SK-N-SH (cell line): Measurements from ENCODE around the gene SPI1.

Source experiments
- CTCF ChIP-seq: fragments of 200-600 bp; sonication (generic); IDR thresholded peaks from 2 replicates; pipeline ENCODE4 v1.6.1; 2017; ENCODE audit warnings: antibody characterized with exemption, mild to moderate bottlenecking, moderate library complexity
- ELF1 ChIP-seq: IDR thresholded peaks from 2 replicates; pipeline ENCODE4 v1.4.0; 2012
- EP300 ChIP-seq, 2 experiments: IDR thresholded peaks; 2 replicates each; pipeline versions ENCODE4 v1.4.0 to v1.6.1; 2012; ENCODE audit warnings: borderline replicate concordance in 1 of 2, low read depth in 1 of 2, low read length in 1 of 2
- EZH2phosphoT487 ChIP-seq: fragments of 200-600 bp; sonication (generic); IDR thresholded peaks from 2 replicates; pipeline ENCODE4 v1.6.1; 2017; ENCODE audit warnings: low read depth, mixed run types, mild to moderate bottlenecking, antibody characterized with exemption, moderate library complexity, borderline replicate concordance
- NFIC ChIP-seq: IDR thresholded peaks from 2 replicates; pipeline ENCODE4 v1.4.0; 2012; ENCODE audit warnings: borderline replicate concordance
- TAF1 ChIP-seq: IDR thresholded peaks from 2 replicates; pipeline ENCODE4 v1.6.1; 2012; ENCODE audit warnings: low read depth, mild to moderate bottlenecking, low read length, moderate library complexity, borderline replicate concordance
- TEAD4 ChIP-seq: IDR thresholded peaks from 2 replicates; pipeline ENCODE4 v1.4.0; 2012; ENCODE audit warnings: mild to moderate bottlenecking, borderline replicate concordance; ENCODE audit not compliant: insufficient read depth
- TF ChIP-seq, protein P1 (sequence below): fragments of 150-350 bp; IDR thresholded peaks from 2 replicates; pipeline ENCODE4 v1.6.1; 2017; ENCODE audit warnings: antibody characterized with exemption, low read length, low read depth, borderline replicate concordance
- TF ChIP-seq, protein P2 (sequence below): IDR thresholded peaks from 2 replicates; pipeline ENCODE4 v1.4.0; 2012; ENCODE audit warnings: low read depth, borderline replicate concordance

- TF ChIP-seq CTCF (no peak), ELF1 (no peak), NFIC (peak; percentile 94), TEAD4 (peak; percentile 76), EP300 (IDR thresholded peaks at IDR 0.05; ENCODE audit: borderline replicate concordance in 1 of 2, low read depth in 1 of 2, low read length in 1 of 2) (no peak; a peak in 1 of 4 replicates), EZH2phosphoT487 (no peak), TAF1 (0 out of 2 replicates have a peak, but pooled peaks have one; percentile 12)
- TF ChIP-seq, protein P1, sequence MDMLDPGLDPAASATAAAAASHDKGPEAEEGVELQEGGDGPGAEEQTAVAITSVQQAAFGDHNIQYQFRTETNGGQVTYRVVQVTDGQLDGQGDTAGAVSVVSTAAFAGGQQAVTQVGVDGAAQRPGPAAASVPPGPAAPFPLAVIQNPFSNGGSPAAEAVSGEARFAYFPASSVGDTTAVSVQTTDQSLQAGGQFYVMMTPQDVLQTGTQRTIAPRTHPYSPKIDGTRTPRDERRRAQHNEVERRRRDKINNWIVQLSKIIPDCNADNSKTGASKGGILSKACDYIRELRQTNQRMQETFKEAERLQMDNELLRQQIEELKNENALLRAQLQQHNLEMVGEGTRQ = no peak
- TF ChIP-seq, protein P2, sequence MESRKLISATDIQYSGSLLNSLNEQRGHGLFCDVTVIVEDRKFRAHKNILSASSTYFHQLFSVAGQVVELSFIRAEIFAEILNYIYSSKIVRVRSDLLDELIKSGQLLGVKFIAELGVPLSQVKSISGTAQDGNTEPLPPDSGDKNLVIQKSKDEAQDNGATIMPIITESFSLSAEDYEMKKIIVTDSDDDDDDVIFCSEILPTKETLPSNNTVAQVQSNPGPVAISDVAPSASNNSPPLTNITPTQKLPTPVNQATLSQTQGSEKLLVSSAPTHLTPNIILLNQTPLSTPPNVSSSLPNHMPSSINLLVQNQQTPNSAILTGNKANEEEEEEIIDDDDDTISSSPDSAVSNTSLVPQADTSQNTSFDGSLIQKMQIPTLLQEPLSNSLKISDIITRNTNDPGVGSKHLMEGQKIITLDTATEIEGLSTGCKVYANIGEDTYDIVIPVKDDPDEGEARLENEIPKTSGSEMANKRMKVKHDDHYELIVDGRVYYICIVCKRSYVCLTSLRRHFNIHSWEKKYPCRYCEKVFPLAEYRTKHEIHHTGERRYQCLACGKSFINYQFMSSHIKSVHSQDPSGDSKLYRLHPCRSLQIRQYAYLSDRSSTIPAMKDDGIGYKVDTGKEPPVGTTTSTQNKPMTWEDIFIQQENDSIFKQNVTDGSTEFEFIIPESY = 0 out of 2 replicates have a peak, but pooled peaks have one; percentile 48
Observed at GRCh38 chr11:47415949-47416472, 37.7 kb upstream of the SPI1 start.
